ENCODE measurements around the gene NIPBL. TPM values are rescaled to one million over a fixed set of nuclear protein-coding genes. Genes with fewer than 3 reads are reported as not detected.
A peak's percentile ranks its signal among the peaks of the same experiment; 100 is the strongest.

Gene NIPBL
- total RNA-seq, 1 experiment from 2014 or later: 69.5 TPM

GRCh38 chr5:36919238-36919637 is 42.7 kb downstream of the NIPBL start:
- H3K36me3 ChIP-seq (ENCODE audit: insufficient read depth, low read length, poor library complexity, severe bottlenecking): no peaks in the 10 kb centered on the region
- TF ChIP-seq CTCF (conservative IDR thresholded peaks at IDR 0.05; ENCODE audit: low read depth, low read length): no peak
- TF ChIP-seq EZH2 (IDR thresholded peaks at IDR 0.05; ENCODE audit: borderline replicate concordance, low read depth, low read length, poor library complexity, severe bottlenecking): no peak
- H3K4me1 ChIP-seq (ENCODE audit: insufficient read depth, low read length, poor library complexity, severe bottlenecking): no peaks in the 10 kb centered on the region
- intact Hi-C loops (cut with micrococcal nuclease; ENCODE audit: unreplicated experiment): no loop called here
- no peak overlapping the region for H3K27ac ChIP-seq (ENCODE audit: low read depth, low read length, poor library complexity, severe bottlenecking)
- no peak for DNase-seq (ENCODE audit: low spot score)
- no peaks in the 10 kb centered on the region for H3K27me3 ChIP-seq (replicated peaks; ENCODE audit: insufficient read depth, low read depth, low read length, poor library complexity)
- H3K4me3 ChIP-seq (ENCODE audit: low read depth, low read length, poor library complexity, severe bottlenecking): no peak overlapping the region
- POLR2A ChIA-PET (ENCODE audit: low non-redundant PET): no interaction called here
- CTCF ChIA-PET: no interaction called here
- no peaks in the 10 kb centered on the region for H3K9me3 ChIP-seq (ENCODE audit: low read depth, low read length, poor library complexity, severe bottlenecking)
- no TSS peak for BruUV-seq (replicated peaks)

- intact Hi-C loops (cut with micrococcal nuclease; ENCODE audit: unreplicated experiment): no loop called here
- Histone ChIP-seq H3K9me3 (ENCODE audit: low read depth, low read length, poor library complexity, severe bottlenecking) (no peaks in the 10 kb centered on the region), H3K36me3 (ENCODE audit: insufficient read depth, low read length, poor library complexity, severe bottlenecking) (no peaks in the 10 kb centered on the region), H3K4me1 (ENCODE audit: insufficient read depth, low read length, poor library complexity, severe bottlenecking) (no peaks in the 10 kb centered on the region), H3K4me3 (ENCODE audit: low read depth, low read length, poor library complexity, severe bottlenecking) (no peak overlapping the region), H3K27me3 (replicated peaks; ENCODE audit: insufficient read depth, low read depth, low read length, poor library complexity) (no peaks in the 10 kb centered on the region), H3K27ac (ENCODE audit: low read depth, low read length, poor library complexity, severe bottlenecking) (no peak overlapping the region)
- TF ChIP-seq CTCF (conservative IDR thresholded peaks at IDR 0.05; ENCODE audit: low read depth, low read length) (no peak), EZH2 (IDR thresholded peaks at IDR 0.05; ENCODE audit: borderline replicate concordance, low read depth, low read length, poor library complexity, severe bottlenecking) (no peak)
- CTCF ChIA-PET: no interaction called here
- DNase-seq (ENCODE audit: low spot score): no peak
- POLR2A ChIA-PET (ENCODE audit: low non-redundant PET): no interaction called here
- no TSS peak for BruUV-seq (replicated peaks)
These were observed 43.1 kb downstream of the NIPBL start for GRCh38 chr5:36919650-36920049.

- TF ChIP-seq CTCF (conservative IDR thresholded peaks at IDR 0.05; ENCODE audit: low read depth, low read length) (no peak), EZH2 (IDR thresholded peaks at IDR 0.05; ENCODE audit: borderline replicate concordance, low read depth, low read length, poor library complexity, severe bottlenecking) (no peak)
- Histone ChIP-seq H3K9me3 (ENCODE audit: low read depth, low read length, poor library complexity, severe bottlenecking) (no peaks in the 10 kb centered on the region), H3K36me3 (ENCODE audit: insufficient read depth, low read length, poor library complexity, severe bottlenecking) (no peaks in the 10 kb centered on the region), H3K4me1 (ENCODE audit: insufficient read depth, low read length, poor library complexity, severe bottlenecking) (peaks cover 14% of the 10 kb centered on the region), H3K4me3 (ENCODE audit: low read depth, low read length, poor library complexity, severe bottlenecking) (no peak overlapping the region), H3K27me3 (replicated peaks; ENCODE audit: insufficient read depth, low read depth, low read length, poor library complexity) (no peaks in the 10 kb centered on the region), H3K27ac (ENCODE audit: low read depth, low read length, poor library complexity, severe bottlenecking) (peak overlapping the region; percentile 4)
- intact Hi-C loops (cut with micrococcal nuclease; ENCODE audit: unreplicated experiment): no loop called here
- no TSS peak for BruUV-seq (replicated peaks)
- CTCF ChIA-PET: no interaction called here
- no peak for DNase-seq (ENCODE audit: low spot score)
- POLR2A ChIA-PET (ENCODE audit: low non-redundant PET): no interaction called here
These were observed 52.4 kb downstream of the NIPBL start for GRCh38 chr5:36928947-36929346.
